Endothelial cell of umbilical vein (primary cell): ENCODE data around the gene INKA2.

Source experiments
- CTCF ChIP-seq, 2 donors: IDR thresholded peaks; 1 replicate in 1 of 2; 2 replicates in 1 of 2; pipeline ENCODE4 v1.5.1; 2011; ENCODE audit warnings: low read length in 2 of 2, mild to moderate bottlenecking in 2 of 2, moderate library complexity in 2 of 2, control low read depth in 1 of 2, inconsistent platforms in 1 of 2, low read depth in 1 of 2; ENCODE audit not compliant: insufficient read depth in 1 of 2; ENCODE audit errors: extremely low read depth in 1 of 2
- MAX ChIP-seq: IDR thresholded peaks from 2 replicates; pipeline ENCODE4 v1.6.1; 2011; ENCODE audit not compliant: insufficient read depth, insufficient read length
- POLR2A ChIP-seq: IDR thresholded peaks from 2 replicates; pipeline ENCODE4 v1.6.1; 2012; ENCODE audit warnings: low read depth, mild to moderate bottlenecking, control low read depth, low read length

- TF ChIP-seq POLR2A (no peak), CTCF (IDR thresholded peaks at IDR 0.05; ENCODE audit: extremely low read depth in 1 of 2, insufficient read depth in 1 of 2, low read depth in 1 of 2, low read length in 2 of 2) (no peak), MAX (no peak)
These were observed 4.8 kb downstream of the INKA2 start for GRCh38 chr1:111734426-111734825.
